CD14-positive monocyte (primary cell): ENCODE measurements around the gene AADACL4. TPM values are rescaled to one million over a fixed set of nuclear protein-coding genes. Genes with fewer than 3 reads are reported as not detected.

Experiments used
- DNase-seq, 3 donors: peaks; one replicate each; pipeline ENCODE4 v3.0.0-alpha.2; 2011 to 2022
- H2AFZ ChIP-seq: 2 replicates; pipeline ENCODE4 v1.6.0; 2012; ENCODE audit warnings: mild to moderate bottlenecking, low read depth, low read length, inconsistent platforms; ENCODE audit not compliant: insufficient read depth, poor library complexity, severe bottlenecking
- H3K27ac ChIP-seq, 2 donors: 1 replicate in 1 of 2; 2 replicates in 1 of 2; pipeline ENCODE4 v1.5.1; 2012 to 2013; ENCODE audit warnings: low read length in 2 of 2, control low read depth in 1 of 2, inconsistent platforms in 1 of 2, low read depth in 1 of 2, mild to moderate bottlenecking in 1 of 2
- H3K27me3 ChIP-seq, 2 donors: one replicate each; pipeline versions ENCODE4 v1.6.0 to v1.6.1; 2011 to 2013; ENCODE audit warnings: low read length in 2 of 2; ENCODE audit not compliant: control insufficient read depth in 2 of 2, insufficient read depth in 2 of 2
- H3K36me3 ChIP-seq, 2 donors: replicated peaks in 1 of 2; 1 replicate in 1 of 2; 2 replicates in 1 of 2; pipeline versions ENCODE4 v1.5.1 to v1.6.1; 2012 to 2013; ENCODE audit warnings: low read length in 2 of 2, control low read depth in 1 of 2, inconsistent platforms in 1 of 2, mild to moderate bottlenecking in 1 of 2; ENCODE audit not compliant: insufficient read depth in 2 of 2, control insufficient read depth in 1 of 2
- H3K4me1 ChIP-seq, 2 donors: 1 replicate in 1 of 2; 2 replicates in 1 of 2; pipeline versions ENCODE4 v1.5.1 to v1.6.1; 2012 to 2013; ENCODE audit warnings: low read length in 2 of 2, control low read depth in 1 of 2, inconsistent platforms in 1 of 2, mild to moderate bottlenecking in 1 of 2, moderate library complexity in 1 of 2; ENCODE audit not compliant: insufficient read depth in 2 of 2, control insufficient read depth in 1 of 2
- H3K4me2 ChIP-seq: replicated peaks from 2 replicates; pipeline ENCODE3; 2012; ENCODE audit warnings: low read length, moderate library complexity, mild to moderate bottlenecking; ENCODE audit not compliant: poor library complexity, severe bottlenecking; ENCODE audit errors: extremely low read depth
- H3K4me3 ChIP-seq, 3 experiments: fragments of 200-600 bp in 1 of 3; sonication (generic) in 1 of 3; replicated peaks in 1 of 3; 1 replicate in 2 of 3; 2 replicates in 1 of 3; pipeline ENCODE4 v1.5.1; 2011 to 2013; ENCODE audit warnings: low read length in 3 of 3, mild to moderate bottlenecking in 3 of 3, control low read depth in 2 of 3, low read depth in 2 of 3, inconsistent platforms in 1 of 3, moderate library complexity in 1 of 3
- H3K79me2 ChIP-seq: 2 replicates; pipeline ENCODE4 v1.6.0; 2012; ENCODE audit warnings: mild to moderate bottlenecking, control low read depth, inconsistent platforms, low read length, moderate library complexity; ENCODE audit not compliant: insufficient read depth
- H3K9ac ChIP-seq: 2 replicates; pipeline ENCODE4 v1.6.0; 2017; ENCODE audit warnings: low read length, mild to moderate bottlenecking; ENCODE audit not compliant: insufficient read depth, poor library complexity, severe bottlenecking
- H3K9me3 ChIP-seq, 2 donors: replicated peaks in 1 of 2; 1 replicate in 1 of 2; 2 replicates in 1 of 2; pipeline versions ENCODE4 v1.5.1 to v1.6.1; 2012 to 2013; ENCODE audit warnings: low read length in 2 of 2, control low read depth in 1 of 2; ENCODE audit not compliant: control insufficient read depth in 1 of 2, insufficient read depth in 1 of 2
- H4K20me1 ChIP-seq: 2 replicates; pipeline ENCODE4 v1.6.0; 2012; ENCODE audit warnings: mild to moderate bottlenecking, low read length, control low read depth, moderate library complexity; ENCODE audit not compliant: insufficient read depth
- H3K27ac Mint-ChIP-seq, 7 donors: one replicate each; pipeline ENCODE4 v1.8.0; 2020; ENCODE audit warnings: mild to moderate bottlenecking in 7 of 7, mixed read lengths in 7 of 7, moderate library complexity in 6 of 7, inconsistent platforms in 2 of 7
- H3K27me3 Mint-ChIP-seq, 3 donors: one replicate each; pipeline ENCODE4 v1.8.0; 2021 to 2022; ENCODE audit warnings: low read depth in 3 of 3, mild to moderate bottlenecking in 3 of 3, mixed read lengths in 3 of 3, moderate library complexity in 3 of 3, inconsistent platforms in 1 of 3
- H3K36me3 Mint-ChIP-seq, 2 donors: one replicate each; pipeline ENCODE4 v1.8.0; 2020; ENCODE audit warnings: mixed read lengths in 2 of 2, inconsistent platforms in 1 of 2, mild to moderate bottlenecking in 1 of 2
- H3K4me1 Mint-ChIP-seq: one replicate; pipeline ENCODE4 v1.8.0; 2020; ENCODE audit warnings: mild to moderate bottlenecking, mixed read lengths
- H3K4me3 Mint-ChIP-seq, 2 donors: one replicate each; pipeline ENCODE4 v1.8.0; 2020; ENCODE audit warnings: mild to moderate bottlenecking in 2 of 2, mixed read lengths in 2 of 2, moderate library complexity in 1 of 2
- H3K9me3 Mint-ChIP-seq, 7 donors: one replicate each; pipeline ENCODE4 v1.8.0; 2020 to 2022; ENCODE audit warnings: mixed read lengths in 7 of 7, mild to moderate bottlenecking in 6 of 7, moderate library complexity in 6 of 7, inconsistent platforms in 2 of 7
- WGBS: methylation state at CpG from one replicate; pipeline ENCODE4 v1.1.5; 2013; ENCODE audit warnings: missing lambda C conversion rate; ENCODE audit not compliant: insufficient coverage; 5-methylcytosine and 5-hydroxymethylcytosine counted together
- intact Hi-C, 2 donors: fragments of 100-400 bp; cut with micrococcal nuclease; formaldehyde crosslinking; loops; one replicate each; pipeline versions ENCODE4 v1.15.0 to v1.15.1; 2023
- polyA plus RNA-seq, 3 donors: library from polyadenylated mRNA; depleted of rRNA in 1 of 3; unstranded in 2 of 3; stranded (reverse) in 1 of 3; fragments of 300-500 nt in 2 of 3; fragments of >200 nt in 1 of 3; fragmentation: Illumina TruSeq in 2 of 3; gene quantifications; 1 replicate in 2 of 3; 2 replicates in 1 of 3; pipeline ENCODE4 v1.2.3, GENCODE V29; 2012 to 2021
- TF ChIP-seq, protein P1 (sequence below): fragments of 200-600 bp; IDR thresholded peaks from one replicate; pipeline ENCODE4 v1.8.0; 2022; ENCODE audit warnings: antibody characterized with exemption, mild to moderate bottlenecking

The AADACL4 gene
- polyA plus RNA-seq, 3 donors = not detected

DNA sequence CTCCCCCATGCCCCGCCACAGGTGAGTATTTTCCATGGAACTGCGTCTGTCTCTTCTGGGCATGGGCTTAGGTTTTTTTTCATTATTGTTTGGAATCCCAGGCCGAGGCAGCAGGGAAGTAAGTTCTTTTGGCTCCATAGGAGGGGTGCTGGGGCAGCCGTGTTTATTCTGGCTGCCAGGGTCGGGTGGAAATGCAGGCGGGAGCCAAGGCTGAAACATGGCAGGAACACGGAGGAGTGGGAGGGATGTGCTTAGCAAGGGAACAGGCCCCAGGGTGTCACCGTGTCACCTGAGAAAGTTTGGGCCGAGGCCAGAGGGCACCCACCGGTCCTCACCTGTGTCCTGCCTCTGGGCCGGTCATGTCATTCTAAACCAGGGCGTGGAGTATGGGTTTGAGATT lies 21.4 kb upstream of the AADACL4 start:
- peaks cover 31% of the 10 kb centered on the region for H3K4me1 Mint-ChIP-seq
- WGBS = 90% methylated on average over 10 of the region's 12 CpGs
- intact Hi-C loops = no loop called here

DNA sequence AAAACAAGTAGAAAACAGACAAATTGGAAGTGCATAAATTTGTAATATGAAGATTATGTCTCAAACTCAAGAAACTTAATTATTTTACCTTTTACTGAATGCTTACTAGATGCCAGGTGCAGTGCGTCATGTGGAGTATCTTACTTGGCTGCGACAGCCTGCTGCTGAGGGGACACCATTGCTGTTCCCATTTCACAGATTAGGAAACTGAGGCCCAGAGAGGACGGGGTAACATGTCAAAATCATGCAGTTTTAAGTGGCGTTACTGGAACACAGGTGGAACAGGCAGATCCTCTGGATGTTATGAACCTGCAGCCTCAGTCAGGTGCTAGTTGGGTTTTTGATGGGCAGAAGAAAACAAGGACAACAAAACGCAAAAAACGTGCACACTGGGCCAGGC lies 18.6 kb upstream of the AADACL4 start:
- Mint-ChIP-seq H3K27me3 (peaks cover 0 to 9% (median 6%) of the 10 kb centered on the region in 3 donors), H3K27ac (no peak overlapping the region), H3K9me3 (no peaks in the 10 kb centered on the region), H3K4me3 (no peak overlapping the region), H3K4me1 (peaks cover 28% of the 10 kb centered on the region), H3K36me3 (peaks cover 0 to 3% of the 10 kb centered on the region in 2 donors)
- Histone ChIP-seq H3K4me1 (peaks cover 14 to 28% of the 10 kb centered on the region in 2 donors), H4K20me1 (no peaks in the 10 kb centered on the region), H3K9me3 (no peaks in the 10 kb centered on the region), H3K79me2 (no peaks in the 10 kb centered on the region), H3K27me3 (no peaks in the 10 kb centered on the region), H3K27ac (no peak overlapping the region), H2AFZ (no peak overlapping the region), H3K4me3 (no peak overlapping the region), H3K9ac (no peak overlapping the region), H3K4me2 (no peak overlapping the region), H3K36me3 (no peaks in the 10 kb centered on the region)
- TF ChIP-seq, protein P1, sequence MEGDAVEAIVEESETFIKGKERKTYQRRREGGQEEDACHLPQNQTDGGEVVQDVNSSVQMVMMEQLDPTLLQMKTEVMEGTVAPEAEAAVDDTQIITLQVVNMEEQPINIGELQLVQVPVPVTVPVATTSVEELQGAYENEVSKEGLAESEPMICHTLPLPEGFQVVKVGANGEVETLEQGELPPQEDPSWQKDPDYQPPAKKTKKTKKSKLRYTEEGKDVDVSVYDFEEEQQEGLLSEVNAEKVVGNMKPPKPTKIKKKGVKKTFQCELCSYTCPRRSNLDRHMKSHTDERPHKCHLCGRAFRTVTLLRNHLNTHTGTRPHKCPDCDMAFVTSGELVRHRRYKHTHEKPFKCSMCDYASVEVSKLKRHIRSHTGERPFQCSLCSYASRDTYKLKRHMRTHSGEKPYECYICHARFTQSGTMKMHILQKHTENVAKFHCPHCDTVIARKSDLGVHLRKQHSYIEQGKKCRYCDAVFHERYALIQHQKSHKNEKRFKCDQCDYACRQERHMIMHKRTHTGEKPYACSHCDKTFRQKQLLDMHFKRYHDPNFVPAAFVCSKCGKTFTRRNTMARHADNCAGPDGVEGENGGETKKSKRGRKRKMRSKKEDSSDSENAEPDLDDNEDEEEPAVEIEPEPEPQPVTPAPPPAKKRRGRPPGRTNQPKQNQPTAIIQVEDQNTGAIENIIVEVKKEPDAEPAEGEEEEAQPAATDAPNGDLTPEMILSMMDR = no peak
- intact Hi-C loops = loop anchor here in 1 of 2 donors (5.0 kb wide), 1 partner anchor 38 kb away; no protein-coding TSS in a partner anchor
- DNase-seq = no peak
- 94% methylated on average over 5 of the region's 6 CpGs for WGBS

More for the DNA sequence above, 21.4 kb upstream of the AADACL4 start:
- no peak overlapping the region for H3K4me3 Mint-ChIP-seq
- Histone ChIP-seq H2AFZ (no peak overlapping the region), H3K4me3 (no peak overlapping the region), H3K9ac (no peak overlapping the region), H4K20me1 (no peaks in the 10 kb centered on the region), H3K9me3 (no peaks in the 10 kb centered on the region), H3K79me2 (no peaks in the 10 kb centered on the region), H3K4me2 (no peak overlapping the region), H3K27me3 (peaks cover 0 to 21% of the 10 kb centered on the region in 2 donors), H3K4me1 (peaks cover 32 to 34% of the 10 kb centered on the region in 2 donors), H3K36me3 (no peaks in the 10 kb centered on the region), H3K27ac (no peak overlapping the region)
- no peak for DNase-seq
- no peak overlapping the region for H3K27ac Mint-ChIP-seq
- peaks cover 18 to 35% (median 27%) of the 10 kb centered on the region in 3 donors for H3K27me3 Mint-ChIP-seq
- peaks cover 0 to 8% of the 10 kb centered on the region in 2 donors for H3K36me3 Mint-ChIP-seq
- peaks cover 0 to 8% (median 2%) of the 10 kb centered on the region in 7 donors for H3K9me3 Mint-ChIP-seq
- TF ChIP-seq, protein P1 = no peak
